Endothelial cell of umbilical vein (primary cell): ENCODE data around the gene NDUFAF8. TPM values are rescaled to one million over a fixed set of nuclear protein-coding genes. Genes with fewer than 3 reads are reported as not detected.

ENCODE experiments used
- BruUV-seq: library from RNA; stranded (reverse); fragments of 400-500 nt; replicated peaks from 2 replicates; lab custom pipeline; 2021; lab: Mats Ljungman, UMichigan
- CTCF ChIA-PET: fragments of 300-600, 350-600 bp; sonication (Branson Sonifier 250); formaldehyde crosslinking; loops from one replicate; lab custom pipeline; 2021; ENCODE audit warnings: antibody characterized with exemption, inconsistent platforms; lab: Charles Lee
- POLR2A ChIA-PET: fragments of 300-600, 350-600 bp; sonication (Branson Sonifier 250); formaldehyde crosslinking; loops from one replicate; lab custom pipeline; 2021; ENCODE audit warnings: antibody characterized with exemption, inconsistent platforms; lab: Charles Lee
- DNase-seq: peaks from one replicate; pipeline ENCODE4 v3.0.0-alpha.2; 2011; ENCODE audit warnings: low read depth, low spot score
- FAIRE-seq: peaks from 2 replicates; lab custom pipeline; 2011; peaks lifted over from hg19 to GRCh38; lab: Jason Lieb, UNC
- H2AFZ ChIP-seq: 2 replicates; pipeline ENCODE4 v1.6.0; 2012; ENCODE audit warnings: low read depth, low read length, control low read depth, inconsistent platforms
- H3K27ac ChIP-seq: 2 replicates; pipeline ENCODE4 v1.5.1; 2011; ENCODE audit warnings: low read depth, mild to moderate bottlenecking, control low read depth, low read length, moderate library complexity; ENCODE audit not compliant: insufficient read depth
- H3K27me3 ChIP-seq, 2 experiments: 2 replicates each; pipeline versions ENCODE4 v1.6.0 to v1.6.1; 2011; ENCODE audit warnings: low read length in 2 of 2, mixed read lengths in 1 of 2; ENCODE audit not compliant: control insufficient read depth in 2 of 2, insufficient read depth in 2 of 2
- H3K36me3 ChIP-seq, 2 experiments: 2 replicates in 1 of 2; 3 replicates in 1 of 2; pipeline ENCODE4 v1.5.1; 2011; ENCODE audit warnings: low read length in 2 of 2, mild to moderate bottlenecking in 1 of 2, moderate library complexity in 1 of 2; ENCODE audit not compliant: control insufficient read depth in 2 of 2, insufficient read depth in 2 of 2; ENCODE audit errors: extremely low read depth in 1 of 2
- H3K4me1 ChIP-seq: 3 replicates; pipeline ENCODE4 v1.5.1; 2011; ENCODE audit warnings: mild to moderate bottlenecking, low read length; ENCODE audit not compliant: control insufficient read depth, insufficient read depth; ENCODE audit errors: extremely low read depth
- H3K4me2 ChIP-seq: 2 replicates; pipeline ENCODE4 v1.6.1; 2011; ENCODE audit warnings: low read length, control low read depth, mixed read lengths; ENCODE audit not compliant: insufficient read depth
- H3K4me3 ChIP-seq, 3 experiments: fragments of 200-600 bp in 1 of 3; sonication (generic), shearing (Covaris generic) in 1 of 3; replicated peaks in 1 of 3; 2 replicates each; pipeline ENCODE4 v1.5.1; 2011 to 2016; ENCODE audit warnings: control low read depth in 3 of 3, low read length in 3 of 3, mild to moderate bottlenecking in 2 of 3, inconsistent platforms in 1 of 3, low read depth in 1 of 3, moderate library complexity in 1 of 3; ENCODE audit not compliant: insufficient read depth in 1 of 3
- H3K79me2 ChIP-seq: 2 replicates; pipeline ENCODE4 v1.6.0; 2012; ENCODE audit warnings: low read length, inconsistent platforms; ENCODE audit not compliant: control insufficient read depth, insufficient read depth
- H3K9ac ChIP-seq: replicated peaks from 2 replicates; pipeline ENCODE3; 2011; ENCODE audit warnings: low read length, control low read depth; ENCODE audit not compliant: insufficient read depth; ENCODE audit errors: extremely low read depth
- H3K9me1 ChIP-seq: replicated peaks from 3 replicates; pipeline ENCODE4 v1.6.0; 2011; ENCODE audit warnings: mild to moderate bottlenecking, low read length; ENCODE audit not compliant: control insufficient read depth, insufficient read depth; ENCODE audit errors: extremely low read depth
- H3K9me3 ChIP-seq: replicated peaks from 2 replicates; pipeline ENCODE4 v1.5.1; 2012; ENCODE audit warnings: low read length, inconsistent platforms; ENCODE audit not compliant: control insufficient read depth, insufficient read depth
- H4K20me1 ChIP-seq: replicated peaks from 2 replicates; pipeline ENCODE3; 2011; ENCODE audit warnings: mild to moderate bottlenecking, low read length; ENCODE audit not compliant: control insufficient read depth, insufficient read depth; ENCODE audit errors: extremely low read depth
- FOS ChIP-seq: IDR thresholded peaks from 2 replicates; pipeline ENCODE4 v1.6.1; 2011; ENCODE audit warnings: mild to moderate bottlenecking, low read length, moderate library complexity, borderline replicate concordance; ENCODE audit not compliant: insufficient read depth
- JUN ChIP-seq: IDR thresholded peaks from 2 replicates; pipeline ENCODE4 v1.6.1; 2011; ENCODE audit warnings: borderline replicate concordance, low read depth; ENCODE audit not compliant: insufficient read length, insufficient read depth
- MYC ChIP-seq: IDR thresholded peaks from one replicate; pipeline ENCODE4 v1.6.1; 2011; ENCODE audit warnings: mild to moderate bottlenecking, low read depth, low read length
- POLR2AphosphoS5 ChIP-seq: IDR thresholded peaks from 2 replicates; pipeline ENCODE4 v1.6.1; 2012; ENCODE audit warnings: low read depth, mild to moderate bottlenecking, control low read depth, low read length, moderate library complexity; ENCODE audit not compliant: insufficient read depth
- dilution Hi-C: fragments of 300-500 bp; cut with MboI; formaldehyde crosslinking; loops from one replicate; pipeline ENCODE4 v1.15.0; 2019; ENCODE audit warnings: low sequenced_read_pairs; ENCODE audit not compliant: extremely low pct_ligation_motif_present
- intact Hi-C: fragments of 100-400 bp; cut with micrococcal nuclease; formaldehyde crosslinking; loops from one replicate; pipeline ENCODE4 v1.10.0; 2022
- polyA plus RNA-seq, 4 experiments: library from polyadenylated mRNA; depleted of rRNA in 3 of 4; stranded (reverse) in 3 of 4; unstranded in 1 of 4; fragments of >200 nt; gene quantifications; 2 replicates each; pipeline versions ENCODE4 v1.2.1 to v1.2.3, GENCODE V29; 2011 to 2012; ENCODE audit warnings: missing spikeins in 1 of 4
- total RNA-seq: library from RNA; stranded (reverse); gene quantifications from 2 replicates; pipeline ENCODE4 v1.2.3, GENCODE V29; 2021
- TF ChIP-seq, protein P1 (sequence below), 2 donors: IDR thresholded peaks; 1 replicate in 1 of 2; 2 replicates in 1 of 2; pipeline ENCODE4 v1.5.1; 2011; ENCODE audit warnings: low read length in 2 of 2, mild to moderate bottlenecking in 2 of 2, moderate library complexity in 2 of 2, control low read depth in 1 of 2, inconsistent platforms in 1 of 2, low read depth in 1 of 2; ENCODE audit not compliant: insufficient read depth in 1 of 2; ENCODE audit errors: extremely low read depth in 1 of 2

Gene NDUFAF8
- total and polyA plus RNA-seq, 2 donors (not counting 3 experiments of a cell fraction or from before 2014, with no cell fraction given): 61.5 to 83.9 TPM

- CTCF ChIA-PET: interaction anchor here (0.8 to 2.0 kb wide), 6 partner anchors 9 to 199 kb away, joined by 3 to 6 read pairs (median 5); partner anchors contain the start of gene SLC38A10
- Histone ChIP-seq H2AFZ (peak overlapping the region; percentile 40), H3K4me3 (peak overlapping the region in 1 of 3 experiments; percentile 46), H3K27me3 (no peaks in the 10 kb centered on the region), H3K36me3 (peaks cover 3 to 15% of the 10 kb centered on the region in 2 experiments), H3K79me2 (peaks cover 44% of the 10 kb centered on the region), H3K9ac (peak overlapping the region; percentile 49), H3K9me1 (no peaks in the 10 kb centered on the region), H3K27ac (peak overlapping the region; percentile 80), H3K4me2 (peak overlapping the region; percentile 39), H3K9me3 (no peaks in the 10 kb centered on the region), H4K20me1 (no peaks in the 10 kb centered on the region), H3K4me1 (peaks cover 27% of the 10 kb centered on the region)
- dilution Hi-C loops: no loop called here
- no peak for TF ChIP-seq JUN
- no peak for TF ChIP-seq FOS
- TF ChIP-seq, protein P1, sequence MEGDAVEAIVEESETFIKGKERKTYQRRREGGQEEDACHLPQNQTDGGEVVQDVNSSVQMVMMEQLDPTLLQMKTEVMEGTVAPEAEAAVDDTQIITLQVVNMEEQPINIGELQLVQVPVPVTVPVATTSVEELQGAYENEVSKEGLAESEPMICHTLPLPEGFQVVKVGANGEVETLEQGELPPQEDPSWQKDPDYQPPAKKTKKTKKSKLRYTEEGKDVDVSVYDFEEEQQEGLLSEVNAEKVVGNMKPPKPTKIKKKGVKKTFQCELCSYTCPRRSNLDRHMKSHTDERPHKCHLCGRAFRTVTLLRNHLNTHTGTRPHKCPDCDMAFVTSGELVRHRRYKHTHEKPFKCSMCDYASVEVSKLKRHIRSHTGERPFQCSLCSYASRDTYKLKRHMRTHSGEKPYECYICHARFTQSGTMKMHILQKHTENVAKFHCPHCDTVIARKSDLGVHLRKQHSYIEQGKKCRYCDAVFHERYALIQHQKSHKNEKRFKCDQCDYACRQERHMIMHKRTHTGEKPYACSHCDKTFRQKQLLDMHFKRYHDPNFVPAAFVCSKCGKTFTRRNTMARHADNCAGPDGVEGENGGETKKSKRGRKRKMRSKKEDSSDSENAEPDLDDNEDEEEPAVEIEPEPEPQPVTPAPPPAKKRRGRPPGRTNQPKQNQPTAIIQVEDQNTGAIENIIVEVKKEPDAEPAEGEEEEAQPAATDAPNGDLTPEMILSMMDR (IDR thresholded peaks at IDR 0.05; ENCODE audit: extremely low read depth in 1 of 2, insufficient read depth in 1 of 2, low read depth in 1 of 2, low read length in 2 of 2): no peak
- no peak for TF ChIP-seq MYC
- TF ChIP-seq POLR2AphosphoS5: no peak
- POLR2A ChIA-PET: no interaction called here
- BruUV-seq: TSS peak; percentile 47
- intact Hi-C loops: loop anchor here (1.0 kb wide), 2 partner anchors 9 to 31 kb away; partner anchors contain the start of gene SLC38A10
- no peak for FAIRE-seq
- DNase-seq: no peak
Measured at GRCh38 chr17:81285894-81286293, 46.8 kb downstream of the NDUFAF8 start.
